ENCODE data around the gene ACIN1.

DNA sequence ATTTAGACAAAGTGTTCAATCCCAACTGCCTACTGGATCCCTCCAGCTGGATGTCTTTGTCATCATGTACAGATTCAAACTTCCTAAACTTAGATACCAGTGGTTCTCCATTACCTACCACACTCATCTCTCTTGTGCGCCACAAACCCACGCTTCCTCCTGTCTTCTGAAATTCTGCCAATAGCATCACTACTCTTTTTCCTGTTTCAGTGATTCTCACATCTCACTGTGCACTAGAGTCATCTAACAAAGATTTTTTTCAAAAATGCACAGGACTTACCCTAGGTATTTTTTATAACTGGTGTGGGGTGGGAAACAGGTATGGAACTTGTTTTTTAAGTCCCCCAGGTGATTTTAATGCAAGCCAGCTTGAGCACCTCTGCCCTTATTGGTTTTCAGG, 66.1 kb downstream of the ACIN1 start:
- no peak for TF ChIP-seq POLR2A (IDR thresholded peaks at IDR 0.05; ENCODE audit: low read depth, low read length)
- TF ChIP-seq POLR2AphosphoS5 (IDR thresholded peaks at IDR 0.05; ENCODE audit: low read depth, low read length), result no peak

Data from GM12891 (cell line).